ENCODE data around the gene TERF2IP. TPM values are rescaled to one million over a fixed set of nuclear protein-coding genes. Genes with fewer than 3 reads are reported as not detected.
A peak's percentile ranks its signal among the peaks of the same experiment; 100 is the strongest.

Gene TERF2IP
- total and polyA plus RNA-seq, 9 of the 15 experiments (the other 6 are each of a cell fraction or from before 2014, with no cell fraction given) = 14.5 to 64.2 (median 47.0) TPM

DNA sequence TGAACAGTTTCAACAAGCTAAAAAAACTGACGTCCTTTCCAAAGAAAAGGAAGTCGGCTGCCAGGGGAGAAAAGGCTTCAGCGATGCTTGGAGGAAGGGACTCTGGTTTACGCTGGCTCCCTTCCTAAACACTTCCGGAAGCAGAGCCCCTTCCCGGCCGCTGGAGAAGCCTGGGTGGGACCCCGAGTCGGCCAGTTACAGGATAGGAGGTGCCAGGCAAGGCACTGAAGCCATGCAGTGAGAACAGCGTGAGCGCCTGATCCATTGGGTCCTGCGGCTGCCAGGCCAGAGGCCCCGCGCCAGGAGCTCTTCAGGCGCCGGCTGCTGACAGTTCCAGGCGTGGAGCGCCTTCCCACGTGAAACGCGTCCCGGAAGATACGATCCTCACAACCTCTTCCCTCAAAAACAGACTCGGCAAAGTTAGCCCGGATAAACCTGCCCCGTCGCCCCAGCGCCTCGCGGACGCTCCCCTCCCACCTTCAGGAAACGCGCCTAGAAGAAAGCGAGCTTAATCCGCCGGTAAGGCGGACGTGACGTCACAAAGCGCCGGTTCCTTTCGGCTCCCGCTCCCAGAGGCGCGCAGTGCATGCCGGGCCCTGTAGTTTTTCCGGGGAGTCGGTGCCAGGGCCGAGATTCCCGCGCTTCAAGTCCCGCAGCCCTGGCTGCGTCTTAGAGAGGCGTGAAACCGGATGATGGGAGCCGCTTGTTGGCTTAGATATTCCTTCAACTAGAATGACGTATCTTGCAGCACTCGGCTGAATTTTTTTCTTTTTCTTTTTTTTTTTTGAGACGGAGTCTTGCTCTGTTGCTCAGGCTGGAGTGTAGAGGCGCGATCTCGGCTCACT lies 24.6 kb upstream of the TERF2IP start, which contains the start of gene ADAT1:
Gene ADAT1 (minus strand): TSS at position 521 of the 845 bp plus-strand sequence. CDS start 2,482 bp downstream, outside the sequence.
- Histone ChIP-seq H2AFZ (ENCODE audit: low read depth, low read length) (peak within 1 kb of the TSS; percentile 95), H4K20me1 (replicated peaks; ENCODE audit: control insufficient read depth, insufficient read depth, low read length) (no peaks in the 10 kb centered on the region), H3K4me3 (peak within 1 kb of the TSS; percentile 62), H3K27me3 (ENCODE audit: control insufficient read depth in 2 of 2, insufficient read depth in 2 of 2, low read length in 2 of 2) (no peaks in the 10 kb centered on the region), H3K9me3 (replicated peaks; ENCODE audit: control insufficient read depth, insufficient read depth, low read depth, low read length) (no peaks in the 10 kb centered on the region), H3K9ac (ENCODE audit: insufficient read depth in 1 of 2, low read depth in 2 of 2, low read length in 2 of 2) (peak within 1 kb of the TSS; percentile 93 to 95), H3K9me1 (ENCODE audit: control insufficient read depth, insufficient read depth, low read length) (no peaks in the 10 kb centered on the region), H3K79me2 (ENCODE audit: control insufficient read depth, insufficient read depth, low read length) (peaks cover 14% of the 10 kb centered on the region), H3K4me2 (ENCODE audit: insufficient read depth, low read length) (peak within 1 kb of the TSS; percentile 85), H3K27ac (ENCODE audit: extremely low read depth, low read depth, low read length) (peak within 1 kb of the TSS; percentile 92), H3K36me3 (ENCODE audit: control insufficient read depth, insufficient read depth, low read length) (peaks cover 49% of the 10 kb centered on the region), H3K4me1 (replicated peaks in 1 of 2; ENCODE audit: control insufficient read depth in 2 of 2, insufficient read depth in 2 of 2, low read length in 2 of 2) (peaks cover 28 to 33% of the 10 kb centered on the region in 2 experiments)
- TSS peak; percentile 85 for BruUV-seq (replicated peaks)
- 2% methylated on average over 56 of the region's 62 CpGs for WGBS (ENCODE audit: insufficient coverage, low coverage, missing lambda C conversion rate)
- FAIRE-seq (peak; percentile 94), DNase-seq (ENCODE audit: extremely low read depth in 1 of 4, low spot score in 3 of 4) (peak; percentile 87 to 99 (median 91)), ATAC-seq (peak; percentile 92)
- POLR2A ChIA-PET = interaction anchor here (0.6 to 2.3 kb wide), 15 partner anchors 10 to 318 kb away, joined by 3 to 6 read pairs (median 4); partner anchors contain the start of genes GABARAPL2, KARS1 and TERF2IP
- CTCF ChIA-PET (ENCODE audit: low intra/inter-chr PET ratio) = no interaction called here
- in situ Hi-C loops (cut with MboI) (no loop called here), intact Hi-C loops (cut with micrococcal nuclease) (loop anchor here (2.0 to 5.0 kb wide), 2 partner anchors 139 to 158 kb away; partner anchors contain the start of gene TMEM170A)
- TF ChIP-seq PPARD (CRISPR knock-in tag; IDR thresholded peaks at IDR 0.05) (no peak), RUNX1 (IDR thresholded peaks at IDR 0.05; ENCODE audit: low read depth) (no peak), POU5F1 (IDR thresholded peaks at IDR 0.05; ENCODE audit: borderline replicate concordance, low read depth, low read length, partially characterized antibody) (peak; percentile 50), ZBTB7A (IDR thresholded peaks at IDR 0.05; ENCODE audit: borderline replicate concordance, control insufficient read depth, low read depth, low read length) (no peak), ZNF347 (CRISPR knock-in tag; IDR thresholded peaks at IDR 0.05; ENCODE audit: low read depth) (no peak), HSF4 (CRISPR knock-in tag; IDR thresholded peaks at IDR 0.05; ENCODE audit: borderline replicate concordance) (no peak), KHSRP (IDR thresholded peaks at IDR 0.05) (peak; percentile 91), ZNF76 (CRISPR knock-in tag; IDR thresholded peaks at IDR 0.05; ENCODE audit: borderline replicate concordance) (no peak), NCOA6 (IDR thresholded peaks at IDR 0.05) (no peak), FOXP1 (CRISPR knock-in tag; IDR thresholded peaks at IDR 0.05) (0 out of 2 replicates have a peak, but pooled peaks have one; percentile 59), RBM15 (IDR thresholded peaks at IDR 0.05; ENCODE audit: insufficient read depth, low read length) (no peak), ID3 (CRISPR knock-in tag; IDR thresholded peaks at IDR 0.05) (no peak), ID3 (tag; IDR thresholded peaks at IDR 0.05) (no peak), ERF (CRISPR knock-in tag; IDR thresholded peaks at IDR 0.05) (0 out of 2 replicates have a peak, but pooled peaks have one; percentile 15)
- TF ChIP-seq, protein P1, sequence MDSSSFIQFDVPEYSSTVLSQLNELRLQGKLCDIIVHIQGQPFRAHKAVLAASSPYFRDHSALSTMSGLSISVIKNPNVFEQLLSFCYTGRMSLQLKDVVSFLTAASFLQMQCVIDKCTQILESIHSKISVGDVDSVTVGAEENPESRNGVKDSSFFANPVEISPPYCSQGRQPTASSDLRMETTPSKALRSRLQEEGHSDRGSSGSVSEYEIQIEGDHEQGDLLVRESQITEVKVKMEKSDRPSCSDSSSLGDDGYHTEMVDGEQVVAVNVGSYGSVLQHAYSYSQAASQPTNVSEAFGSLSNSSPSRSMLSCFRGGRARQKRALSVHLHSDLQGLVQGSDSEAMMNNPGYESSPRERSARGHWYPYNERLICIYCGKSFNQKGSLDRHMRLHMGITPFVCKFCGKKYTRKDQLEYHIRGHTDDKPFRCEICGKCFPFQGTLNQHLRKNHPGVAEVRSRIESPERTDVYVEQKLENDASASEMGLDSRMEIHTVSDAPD (CRISPR knock-in tag; IDR thresholded peaks at IDR 0.05) = no peak
- TF ChIP-seq, protein P2, sequence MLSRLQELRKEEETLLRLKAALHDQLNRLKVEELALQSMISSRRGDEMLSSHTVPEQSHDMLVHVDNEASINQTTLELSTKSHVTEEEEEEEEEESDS (CRISPR knock-in tag; IDR thresholded peaks at IDR 0.05) = no peak
- TF ChIP-seq, protein P3, sequence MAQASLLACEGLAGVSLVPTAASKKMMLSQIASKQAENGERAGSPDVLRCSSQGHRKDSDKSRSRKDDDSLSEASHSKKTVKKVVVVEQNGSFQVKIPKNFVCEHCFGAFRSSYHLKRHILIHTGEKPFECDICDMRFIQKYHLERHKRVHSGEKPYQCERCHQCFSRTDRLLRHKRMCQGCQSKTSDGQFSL (CRISPR knock-in tag; IDR thresholded peaks at IDR 0.05) = no peak
- TF ChIP-seq, protein P3 (tag; IDR thresholded peaks at IDR 0.05) = no peak

All from K562 (cell line).